Fibroblast of lung (primary cell): ENCODE results near the gene GFER. TPM values are rescaled to one million over a fixed set of nuclear protein-coding genes. Genes with fewer than 3 reads are reported as not detected.

Source experiments
- DNase-seq, 2 donors: peaks; one replicate each; pipeline versions ENCODE4 v3.0.0 to v3.0.0-alpha.2; 2010; ENCODE audit warnings: low read depth in 2 of 2
- H2AFZ ChIP-seq: 2 replicates; pipeline ENCODE4 v1.5.1; 2012; ENCODE audit warnings: low read length, control low read depth, inconsistent platforms
- H3K27ac ChIP-seq: 2 replicates; pipeline ENCODE4 v1.5.1; 2011; ENCODE audit warnings: low read length, control low read depth; ENCODE audit not compliant: insufficient read depth
- H3K27me3 ChIP-seq: 2 replicates; pipeline ENCODE4 v1.5.1; 2011; ENCODE audit warnings: mild to moderate bottlenecking, low read length; ENCODE audit not compliant: control insufficient read depth, insufficient read depth
- H3K36me3 ChIP-seq: 2 replicates; pipeline ENCODE4 v1.5.1; 2011; ENCODE audit warnings: low read length; ENCODE audit not compliant: control insufficient read depth, insufficient read depth
- H3K4me1 ChIP-seq: 2 replicates; pipeline ENCODE4 v1.5.1; 2011; ENCODE audit warnings: low read length; ENCODE audit not compliant: control insufficient read depth, insufficient read depth; ENCODE audit errors: extremely low read depth
- H3K4me2 ChIP-seq: 2 replicates; pipeline ENCODE4 v1.5.1; 2011; ENCODE audit warnings: low read length, control low read depth; ENCODE audit not compliant: insufficient read depth; ENCODE audit errors: extremely low read depth
- H3K4me3 ChIP-seq, 4 experiments: fragments of 200-600 bp in 1 of 4; sonication (generic) in 1 of 4; replicated peaks in 1 of 4; 2 replicates each; pipeline ENCODE4 v1.5.1; 2011 to 2016; ENCODE audit warnings: low read length in 4 of 4, low read depth in 3 of 4, mild to moderate bottlenecking in 3 of 4, control low read depth in 2 of 4, inconsistent platforms in 1 of 4, mixed read lengths in 1 of 4; ENCODE audit not compliant: insufficient read depth in 1 of 4; ENCODE audit errors: control extremely low read depth in 1 of 4
- H3K79me2 ChIP-seq: 2 replicates; pipeline ENCODE4 v1.5.1; 2012; ENCODE audit warnings: mild to moderate bottlenecking, low read length, inconsistent platforms; ENCODE audit not compliant: control insufficient read depth, insufficient read depth
- H3K9ac ChIP-seq: 2 replicates; pipeline ENCODE4 v1.5.1; 2011; ENCODE audit warnings: mild to moderate bottlenecking, low read length, control low read depth; ENCODE audit not compliant: insufficient read depth
- H3K9me3 ChIP-seq: 2 replicates; pipeline ENCODE4 v1.5.1; 2012; ENCODE audit warnings: low read depth, low read length; ENCODE audit not compliant: control insufficient read depth, insufficient read depth
- H4K20me1 ChIP-seq: 2 replicates; pipeline ENCODE4 v1.5.1; 2011; ENCODE audit warnings: low read length; ENCODE audit not compliant: control insufficient read depth, insufficient read depth; ENCODE audit errors: extremely low read depth
- CTCF ChIP-seq, 2 donors: IDR thresholded peaks in 1 of 2; conservative IDR thresholded peaks in 1 of 2; 1 replicate in 1 of 2; 2 replicates in 1 of 2; pipeline ENCODE4 v1.5.1; 2011 to 2012; ENCODE audit warnings: low read length in 2 of 2, control low read depth in 1 of 2, inconsistent platforms in 1 of 2, low read depth in 1 of 2, mild to moderate bottlenecking in 1 of 2
- EZH2 ChIP-seq: IDR thresholded peaks from 2 replicates; pipeline ENCODE4 v1.5.1; 2012; ENCODE audit warnings: low read length, control low read depth, mild to moderate bottlenecking; ENCODE audit errors: missing control alignments
- polyA plus RNA-seq, 2 donors: library from polyadenylated mRNA; depleted of rRNA in 1 of 2; stranded (reverse) in 1 of 2; unstranded in 1 of 2; fragments of >200 nt; gene quantifications; 2 replicates each; pipeline ENCODE4 v1.2.1, GENCODE V29; 2011 to 2012; ENCODE audit warnings: missing spikeins in 1 of 2
- total RNA-seq: library from RNA; depleted of rRNA; stranded (reverse); fragments of >200 nt; gene quantifications from 2 replicates; pipeline ENCODE4 v1.2.1, GENCODE V29; 2014

Gene GFER
- total and polyA plus RNA-seq, 2 donors (not counting 1 experiment from before 2014, with no cell fraction given) = 7.5 to 13.2 TPM

- no peak overlapping the region for H3K27ac ChIP-seq
- peaks cover 9% of the 10 kb centered on the region for H3K4me1 ChIP-seq
- H3K27me3 ChIP-seq = peaks cover 19% of the 10 kb centered on the region
- H3K9ac ChIP-seq = no peak overlapping the region
- TF ChIP-seq CTCF (conservative IDR thresholded peaks at IDR 0.05 in 1 of 2, IDR thresholded peaks at IDR 0.05 in 1 of 2; ENCODE audit: low read depth in 1 of 2, low read length in 2 of 2) (no peak), EZH2 (peak; percentile 67)
- H3K9me3 ChIP-seq = no peaks in the 10 kb centered on the region
- no peaks in the 10 kb centered on the region for H4K20me1 ChIP-seq
- no peak overlapping the region for H3K4me2 ChIP-seq
- no peak overlapping the region for H3K4me3 ChIP-seq
- no peak overlapping the region for H2AFZ ChIP-seq
- H3K36me3 ChIP-seq = peaks cover 26% of the 10 kb centered on the region
- H3K79me2 ChIP-seq = peaks cover 11% of the 10 kb centered on the region
- no peak for DNase-seq
Measured at GRCh38 chr16:1982013-1982433, 2.0 kb upstream of the GFER start.

GRCh38 chr16:1982991-1983543 is 926 bp upstream of the GFER start:
- no peak overlapping the region for H2AFZ ChIP-seq
- peaks cover 19% of the 10 kb centered on the region for H3K27me3 ChIP-seq
- no peak overlapping the region for H3K27ac ChIP-seq
- peak overlapping the region in 3 of 4 experiments; percentile 12 to 73 (median 41) for H3K4me3 ChIP-seq
- H3K36me3 ChIP-seq = peaks cover 23% of the 10 kb centered on the region
- TF ChIP-seq CTCF (conservative IDR thresholded peaks at IDR 0.05 in 1 of 2, IDR thresholded peaks at IDR 0.05 in 1 of 2; ENCODE audit: low read depth in 1 of 2, low read length in 2 of 2) (peak; percentile 21 to 32), EZH2 (no peak)
- peak overlapping the region; percentile 77 for H3K4me2 ChIP-seq
- peaks cover 11% of the 10 kb centered on the region for H3K79me2 ChIP-seq
- DNase-seq = no peak
- peaks cover 9% of the 10 kb centered on the region for H3K4me1 ChIP-seq
- H3K9ac ChIP-seq = no peak overlapping the region
- no peaks in the 10 kb centered on the region for H3K9me3 ChIP-seq
- H4K20me1 ChIP-seq = no peaks in the 10 kb centered on the region

- peak overlapping the region; percentile 100 for H3K4me2 ChIP-seq
- peak overlapping the region; percentile 28 for H3K27ac ChIP-seq
- peaks cover 14% of the 10 kb centered on the region for H3K36me3 ChIP-seq
- peak in 1 of 2 donors; percentile 42 for DNase-seq
- H3K27me3 ChIP-seq = peaks cover 24% of the 10 kb centered on the region
- peak overlapping the region; percentile 73 to 84 (median 77) for H3K4me3 ChIP-seq
- no peaks in the 10 kb centered on the region for H3K9me3 ChIP-seq
- peaks cover 11% of the 10 kb centered on the region for H3K79me2 ChIP-seq
- H3K9ac ChIP-seq = peak overlapping the region; percentile 83
- H3K4me1 ChIP-seq = peaks cover 9% of the 10 kb centered on the region
- H2AFZ ChIP-seq = peak overlapping the region; percentile 29
- H4K20me1 ChIP-seq = no peaks in the 10 kb centered on the region
- TF ChIP-seq EZH2 = no peak
- no peak for TF ChIP-seq CTCF (conservative IDR thresholded peaks at IDR 0.05 in 1 of 2, IDR thresholded peaks at IDR 0.05 in 1 of 2; ENCODE audit: low read depth in 1 of 2, low read length in 2 of 2)
Measured at GRCh38 chr16:1984347-1985225, 593 bp downstream of the GFER start.
